ENCODE measurements around the gene KSR2.

KSR2 gene

GRCh38 chr12:117466677-117467362 is 502.0 kb downstream of the KSR2 start:
- Histone ChIP-seq H3K27ac (ENCODE audit: low read depth, low read length, poor library complexity, severe bottlenecking) (no peak overlapping the region), H4K20me1 (ENCODE audit: insufficient read depth, low read length) (no peaks in the 10 kb centered on the region), H3K4me3 (ENCODE audit: low read depth, low read length, poor library complexity, severe bottlenecking) (no peak overlapping the region), H3K9me3 (ENCODE audit: low read length) (no peaks in the 10 kb centered on the region), H3K4me1 (ENCODE audit: insufficient read depth, low read length, severe bottlenecking) (no peaks in the 10 kb centered on the region), H3K9me2 (ENCODE audit: low read depth, low read length) (no peaks in the 10 kb centered on the region), H3K9ac (ENCODE audit: low read length) (no peak overlapping the region), H3K36me3 (ENCODE audit: insufficient read depth, low read length) (no peaks in the 10 kb centered on the region), H3K4me2 (ENCODE audit: low read length) (no peak overlapping the region), H2AFZ (ENCODE audit: low read length) (no peak overlapping the region), H3F3A (ENCODE audit: insufficient read depth, low read length) (no peaks in the 10 kb centered on the region), H3K79me2 (ENCODE audit: insufficient read depth, low read length) (no peaks in the 10 kb centered on the region), H3K27me3 (ENCODE audit: insufficient read depth, low read length) (no peaks in the 10 kb centered on the region)
- no peak for TF ChIP-seq EZH2 (IDR thresholded peaks at IDR 0.05; ENCODE audit: borderline replicate concordance, low read length)
- TF ChIP-seq, protein P1, sequence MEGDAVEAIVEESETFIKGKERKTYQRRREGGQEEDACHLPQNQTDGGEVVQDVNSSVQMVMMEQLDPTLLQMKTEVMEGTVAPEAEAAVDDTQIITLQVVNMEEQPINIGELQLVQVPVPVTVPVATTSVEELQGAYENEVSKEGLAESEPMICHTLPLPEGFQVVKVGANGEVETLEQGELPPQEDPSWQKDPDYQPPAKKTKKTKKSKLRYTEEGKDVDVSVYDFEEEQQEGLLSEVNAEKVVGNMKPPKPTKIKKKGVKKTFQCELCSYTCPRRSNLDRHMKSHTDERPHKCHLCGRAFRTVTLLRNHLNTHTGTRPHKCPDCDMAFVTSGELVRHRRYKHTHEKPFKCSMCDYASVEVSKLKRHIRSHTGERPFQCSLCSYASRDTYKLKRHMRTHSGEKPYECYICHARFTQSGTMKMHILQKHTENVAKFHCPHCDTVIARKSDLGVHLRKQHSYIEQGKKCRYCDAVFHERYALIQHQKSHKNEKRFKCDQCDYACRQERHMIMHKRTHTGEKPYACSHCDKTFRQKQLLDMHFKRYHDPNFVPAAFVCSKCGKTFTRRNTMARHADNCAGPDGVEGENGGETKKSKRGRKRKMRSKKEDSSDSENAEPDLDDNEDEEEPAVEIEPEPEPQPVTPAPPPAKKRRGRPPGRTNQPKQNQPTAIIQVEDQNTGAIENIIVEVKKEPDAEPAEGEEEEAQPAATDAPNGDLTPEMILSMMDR (IDR thresholded peaks at IDR 0.05; ENCODE audit: low read length) = no peak

DNA sequence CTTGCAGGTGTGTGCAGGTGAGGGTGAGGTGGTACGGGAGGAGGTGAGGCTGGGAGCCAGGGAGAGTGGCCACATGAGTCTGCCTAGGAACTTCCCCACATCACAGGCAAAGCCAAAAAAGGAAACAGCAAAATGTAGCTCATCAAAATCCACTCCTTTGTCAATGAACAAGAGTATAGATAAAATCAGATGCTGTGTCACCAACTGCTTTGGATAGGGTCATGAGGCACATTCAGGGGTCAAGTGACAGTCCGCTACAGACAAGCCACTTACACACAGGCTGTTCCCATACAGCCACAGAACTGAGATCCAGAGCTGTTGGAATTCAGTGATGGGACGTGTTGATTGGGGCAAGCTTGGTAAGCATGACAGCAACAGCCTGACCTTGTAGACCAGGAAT is 507.1 kb downstream of the KSR2 start:
- Histone ChIP-seq H3K4me1 (ENCODE audit: insufficient read depth, low read length, severe bottlenecking) (no peaks in the 10 kb centered on the region), H3K27me3 (ENCODE audit: insufficient read depth, low read length) (no peaks in the 10 kb centered on the region), H3K9me2 (ENCODE audit: low read depth, low read length) (no peaks in the 10 kb centered on the region), H3K4me3 (ENCODE audit: low read depth, low read length, poor library complexity, severe bottlenecking) (no peak overlapping the region), H3K9ac (ENCODE audit: low read length) (no peak overlapping the region), H3K4me2 (ENCODE audit: low read length) (no peak overlapping the region), H2AFZ (ENCODE audit: low read length) (no peak overlapping the region), H3K36me3 (ENCODE audit: insufficient read depth, low read length) (no peaks in the 10 kb centered on the region), H3K27ac (ENCODE audit: low read depth, low read length, poor library complexity, severe bottlenecking) (no peak overlapping the region), H3K79me2 (ENCODE audit: insufficient read depth, low read length) (no peaks in the 10 kb centered on the region), H4K20me1 (ENCODE audit: insufficient read depth, low read length) (no peaks in the 10 kb centered on the region), H3K9me3 (ENCODE audit: low read length) (no peaks in the 10 kb centered on the region), H3F3A (ENCODE audit: insufficient read depth, low read length) (no peaks in the 10 kb centered on the region)
- no peak for TF ChIP-seq EZH2 (IDR thresholded peaks at IDR 0.05; ENCODE audit: borderline replicate concordance, low read length)

GRCh38 chr12:117459229-117459628 is 509.6 kb downstream of the KSR2 start:
- no peaks in the 10 kb centered on the region for H3K9me3 ChIP-seq (ENCODE audit: low read length)
- TF ChIP-seq, protein P1 (IDR thresholded peaks at IDR 0.05; ENCODE audit: low read length) = no peak
- TF ChIP-seq EZH2 (IDR thresholded peaks at IDR 0.05; ENCODE audit: borderline replicate concordance, low read length) = no peak

DNA sequence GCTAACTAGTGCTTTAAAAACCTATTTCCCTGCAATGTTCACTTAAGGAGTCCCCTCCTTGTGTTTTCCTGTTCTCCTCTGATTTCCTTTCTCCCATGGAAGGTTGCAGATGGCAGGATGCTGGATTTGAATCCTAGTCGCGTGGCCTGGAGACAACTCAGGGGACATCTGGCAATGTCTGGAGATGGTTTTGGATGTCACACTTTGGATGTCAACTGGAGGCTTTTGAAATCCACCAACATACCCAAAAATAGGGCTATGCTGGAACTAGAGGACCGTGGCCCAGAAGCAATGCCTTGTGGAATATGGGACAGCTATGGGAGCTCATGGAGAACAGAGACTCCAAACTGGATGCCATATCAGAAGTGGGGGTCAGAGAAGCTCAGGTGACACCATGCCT is 511.6 kb downstream of the KSR2 start:
- Histone ChIP-seq H3K79me2 (ENCODE audit: insufficient read depth, low read length) (no peaks in the 10 kb centered on the region), H3K27me3 (ENCODE audit: insufficient read depth, low read length) (no peaks in the 10 kb centered on the region), H3K4me3 (ENCODE audit: low read depth, low read length, poor library complexity, severe bottlenecking) (no peak overlapping the region), H4K20me1 (ENCODE audit: insufficient read depth, low read length) (no peaks in the 10 kb centered on the region), H3K9me3 (ENCODE audit: low read length) (no peaks in the 10 kb centered on the region), H3K4me2 (ENCODE audit: low read length) (no peak overlapping the region), H3K27ac (ENCODE audit: low read depth, low read length, poor library complexity, severe bottlenecking) (no peak overlapping the region), H2AFZ (ENCODE audit: low read length) (no peak overlapping the region), H3F3A (ENCODE audit: insufficient read depth, low read length) (no peaks in the 10 kb centered on the region), H3K36me3 (ENCODE audit: insufficient read depth, low read length) (no peaks in the 10 kb centered on the region), H3K9me2 (ENCODE audit: low read depth, low read length) (no peaks in the 10 kb centered on the region), H3K4me1 (ENCODE audit: insufficient read depth, low read length, severe bottlenecking) (no peaks in the 10 kb centered on the region), H3K9ac (ENCODE audit: low read length) (no peak overlapping the region)
- TF ChIP-seq EZH2 (IDR thresholded peaks at IDR 0.05; ENCODE audit: borderline replicate concordance, low read length) = no peak
- TF ChIP-seq, protein P1 (IDR thresholded peaks at IDR 0.05; ENCODE audit: low read length) = no peak

More at GRCh38 chr12:117459229-117459628, 509.6 kb downstream of the KSR2 start:
- Histone ChIP-seq H3K27ac (ENCODE audit: low read depth, low read length, poor library complexity, severe bottlenecking) (no peak overlapping the region), H3K9ac (ENCODE audit: low read length) (no peak overlapping the region), H3K27me3 (ENCODE audit: insufficient read depth, low read length) (no peaks in the 10 kb centered on the region), H4K20me1 (ENCODE audit: insufficient read depth, low read length) (no peaks in the 10 kb centered on the region), H3K4me2 (ENCODE audit: low read length) (no peak overlapping the region), H3F3A (ENCODE audit: insufficient read depth, low read length) (no peaks in the 10 kb centered on the region), H3K79me2 (ENCODE audit: insufficient read depth, low read length) (no peaks in the 10 kb centered on the region), H2AFZ (ENCODE audit: low read length) (no peak overlapping the region), H3K4me1 (ENCODE audit: insufficient read depth, low read length, severe bottlenecking) (no peaks in the 10 kb centered on the region), H3K36me3 (ENCODE audit: insufficient read depth, low read length) (no peaks in the 10 kb centered on the region), H3K4me3 (ENCODE audit: low read depth, low read length, poor library complexity, severe bottlenecking) (no peak overlapping the region), H3K9me2 (ENCODE audit: low read depth, low read length) (no peaks in the 10 kb centered on the region)
